RWPE1 (cell line): Measurements from ENCODE around the gene ARNT2.

ENCODE experiments used
- CTCF ChIA-PET: fragments of 350-600 bp; sonication (Branson Sonifier 250); formaldehyde crosslinking; extraction: SDS; loops from one replicate; lab custom pipeline; 2021; lab: Yijun Ruan, JAX
- POLR2A ChIA-PET: fragments of 400-600 bp; formaldehyde crosslinking; extraction: SDS; loops from one replicate; lab custom pipeline; 2020; ENCODE audit warnings: antibody characterized with exemption; ENCODE audit not compliant: low non-redundant PET; lab: Yijun Ruan, JAX
- DNase-seq: peaks from one replicate; pipeline ENCODE4 v3.0.0; 2012; ENCODE audit warnings: low spot score
- H3K27ac ChIP-seq: fragments of 450-650 bp; 2 replicates; pipeline ENCODE4 v1.5.1; 2017
- CTCF ChIP-seq: fragments of 450-650 bp; conservative IDR thresholded peaks from 2 replicates; pipeline ENCODE4 v1.5.1; 2017; ENCODE audit warnings: low read depth, mild to moderate bottlenecking

ARNT2 gene

GRCh38 chr15:80557441-80558234, 153.5 kb downstream of the ARNT2 start:
- ChIA-PET POLR2A (no interaction called here), CTCF (interaction anchor here (0.8 kb wide), 1 partner anchor 102 kb away, joined by 3 read pairs; no protein-coding TSS in a partner anchor)
- TF ChIP-seq CTCF: no peak
- no peak for DNase-seq
- H3K27ac ChIP-seq: no peak overlapping the region

GRCh38 chr15:80558631-80559319, 154.6 kb downstream of the ARNT2 start:
- ChIA-PET CTCF (interaction anchor here (0.8 kb wide), 1 partner anchor 103 kb away, joined by 3 read pairs; no protein-coding TSS in a partner anchor), POLR2A (no interaction called here)
- DNase-seq: no peak
- TF ChIP-seq CTCF: no peak
- H3K27ac ChIP-seq: no peak overlapping the region

GRCh38 chr15:80559320-80559693, 155.1 kb downstream of the ARNT2 start:
- ChIA-PET CTCF (no interaction called here), POLR2A (interaction anchor here (0.7 kb wide), 1 partner anchor 112 kb away, joined by 3 read pairs; no protein-coding TSS in a partner anchor)
- no peak for TF ChIP-seq CTCF
- DNase-seq: no peak
- no peak overlapping the region for H3K27ac ChIP-seq

GRCh38 chr15:80559761-80560160, 155.6 kb downstream of the ARNT2 start:
- ChIA-PET POLR2A (interaction anchor here (0.7 kb wide), 1 partner anchor 113 kb away, joined by 3 read pairs; no protein-coding TSS in a partner anchor), CTCF (no interaction called here)
- H3K27ac ChIP-seq: no peak overlapping the region
- DNase-seq: no peak
- TF ChIP-seq CTCF: no peak

GRCh38 chr15:80560601-80561400, 156.6 kb downstream of the ARNT2 start:
- CTCF ChIA-PET: interaction anchor here (1.1 kb wide), 1 partner anchor 135 kb away, joined by 4 read pairs; no protein-coding TSS in a partner anchor
- POLR2A ChIA-PET: no interaction called here
- no peak for DNase-seq
- no peak for TF ChIP-seq CTCF
- H3K27ac ChIP-seq: no peak overlapping the region

- DNase-seq: no peak
- POLR2A ChIA-PET: no interaction called here
- TF ChIP-seq CTCF: no peak
- no peak overlapping the region for H3K27ac ChIP-seq
- CTCF ChIA-PET: no interaction called here
Observed at GRCh38 chr15:80561500-80561899, 157.3 kb downstream of the ARNT2 start.
